Endodermal cell (in vitro differentiated cells): ENCODE results near the gene MYH4. TPM values are rescaled to one million over a fixed set of nuclear protein-coding genes. Genes with fewer than 3 reads are reported as not detected.

ENCODE experiments used
- DNase-seq: peaks from one replicate; pipeline ENCODE4 v3.0.0-alpha.2; 2017
- H3K27ac ChIP-seq: 2 replicates; pipeline ENCODE4 v1.5.1; 2013; ENCODE audit warnings: mild to moderate bottlenecking, low read depth, low read length, moderate library complexity
- H3K27me3 ChIP-seq: 2 replicates; pipeline ENCODE4 v1.6.1; 2013; ENCODE audit warnings: mild to moderate bottlenecking, low read length, moderate library complexity; ENCODE audit not compliant: insufficient read depth, control insufficient read depth, poor library complexity, severe bottlenecking
- H3K36me3 ChIP-seq: 2 replicates; pipeline ENCODE4 v1.7.0; 2013; ENCODE audit warnings: mild to moderate bottlenecking, low read length, moderate library complexity; ENCODE audit not compliant: control insufficient read depth, insufficient read depth
- H3K4me1 ChIP-seq: one replicate; pipeline ENCODE4 v1.7.0; 2013; ENCODE audit warnings: low read length; ENCODE audit not compliant: control insufficient read depth, insufficient read depth
- H3K4me3 ChIP-seq: 2 replicates; pipeline ENCODE4 v1.5.1; 2013; ENCODE audit warnings: mild to moderate bottlenecking, low read length, moderate library complexity
- H3K9ac ChIP-seq: 2 replicates; pipeline ENCODE4 v1.6.1; 2013; ENCODE audit warnings: mild to moderate bottlenecking, low read length, moderate library complexity; ENCODE audit not compliant: poor library complexity, severe bottlenecking; ENCODE audit errors: extremely low read depth
- H3K9me3 ChIP-seq: 2 replicates; pipeline ENCODE4 v1.6.1; 2013; ENCODE audit warnings: mild to moderate bottlenecking, low read length, moderate library complexity; ENCODE audit not compliant: control insufficient read depth
- H3K27ac Mint-ChIP-seq: 2 replicates; pipeline ENCODE4 v1.8.0; 2020; ENCODE audit warnings: mixed read lengths
- H3K27me3 Mint-ChIP-seq: 2 replicates; pipeline ENCODE4 v1.8.0; 2021; ENCODE audit warnings: mild to moderate bottlenecking, mixed read lengths; ENCODE audit not compliant: insufficient read depth
- H3K36me3 Mint-ChIP-seq: 2 replicates; pipeline ENCODE4 v1.8.0; 2020; ENCODE audit warnings: low read depth, mixed read lengths
- H3K4me1 Mint-ChIP-seq: 2 replicates; pipeline ENCODE4 v1.8.0; 2020; ENCODE audit warnings: mixed read lengths
- H3K4me3 Mint-ChIP-seq: 2 replicates; pipeline ENCODE4 v1.8.0; 2020; ENCODE audit warnings: mild to moderate bottlenecking, moderate library complexity, mixed read lengths
- H3K9me3 Mint-ChIP-seq: 2 replicates; pipeline ENCODE4 v1.8.0; 2020; ENCODE audit warnings: mild to moderate bottlenecking, mixed read lengths
- WGBS, 2 experiments: methylation state at CpG; one replicate each; pipeline versions ENCODE4 v1.1.5 to v1.1.7; 2013; ENCODE audit warnings: missing lambda C conversion rate in 2 of 2, mixed read lengths in 1 of 2; ENCODE audit not compliant: insufficient coverage in 1 of 2, insufficient read length in 1 of 2; 5-methylcytosine and 5-hydroxymethylcytosine counted together
- total RNA-seq, 2 donors: library from RNA; stranded (reverse); fragmentation: NEBNext Ultra II Directional in 1 of 2; extraction: Animal tissue kit (Norgen Biotek cat#: 25700) in 1 of 2; gene quantifications; 2 replicates in 1 of 2; 3 replicates in 1 of 2; pipeline ENCODE4 v1.2.1, GENCODE V29; 2021
- TF ChIP-seq, protein P1 (sequence below): fragments of 200-600 bp; sonication (generic); conservative IDR thresholded peaks from 2 replicates; pipeline ENCODE4 v1.5.0; 2021; ENCODE audit warnings: antibody characterized with exemption, mild to moderate bottlenecking

The MYH4 gene
- total RNA-seq, 2 donors from 2014 or later: not detected

DNA sequence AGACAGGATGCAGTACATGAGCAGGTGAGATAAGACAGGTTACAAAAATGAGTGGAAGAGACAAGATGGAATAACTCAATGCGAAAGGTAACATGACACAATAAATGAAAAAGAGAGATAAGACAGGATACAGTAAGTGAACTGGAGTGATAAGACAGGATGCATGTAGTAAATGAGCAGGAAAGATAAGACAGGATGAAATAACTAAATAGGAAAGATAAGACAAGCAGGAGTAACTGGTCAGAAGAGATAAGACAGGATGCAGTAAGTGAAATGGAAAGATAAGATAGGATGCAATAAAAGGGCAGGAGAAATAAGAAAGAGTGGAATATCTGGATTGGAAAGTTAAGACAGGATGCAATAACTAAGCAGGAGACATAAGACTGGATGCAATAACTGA lies 8.3 kb upstream of the MYH4 start:
- H3K27me3 ChIP-seq: no peaks in the 10 kb centered on the region
- H3K27ac Mint-ChIP-seq: no peak overlapping the region
- no peaks in the 10 kb centered on the region for H3K4me1 Mint-ChIP-seq
- WGBS, 2 experiments: 89% methylated on average over 1 of the region's 1 CpG
- H3K27me3 Mint-ChIP-seq: peaks cover 3% of the 10 kb centered on the region
- no peak overlapping the region for H3K4me3 ChIP-seq
- H3K4me1 ChIP-seq: no peaks in the 10 kb centered on the region
- peaks cover 16% of the 10 kb centered on the region for H3K9me3 Mint-ChIP-seq
- H3K9me3 ChIP-seq: peaks cover 14% of the 10 kb centered on the region
- no peaks in the 10 kb centered on the region for H3K36me3 ChIP-seq
- no peak overlapping the region for H3K27ac ChIP-seq
- peaks cover 2% of the 10 kb centered on the region for H3K36me3 Mint-ChIP-seq
- no peak overlapping the region for H3K9ac ChIP-seq
- TF ChIP-seq, protein P1, sequence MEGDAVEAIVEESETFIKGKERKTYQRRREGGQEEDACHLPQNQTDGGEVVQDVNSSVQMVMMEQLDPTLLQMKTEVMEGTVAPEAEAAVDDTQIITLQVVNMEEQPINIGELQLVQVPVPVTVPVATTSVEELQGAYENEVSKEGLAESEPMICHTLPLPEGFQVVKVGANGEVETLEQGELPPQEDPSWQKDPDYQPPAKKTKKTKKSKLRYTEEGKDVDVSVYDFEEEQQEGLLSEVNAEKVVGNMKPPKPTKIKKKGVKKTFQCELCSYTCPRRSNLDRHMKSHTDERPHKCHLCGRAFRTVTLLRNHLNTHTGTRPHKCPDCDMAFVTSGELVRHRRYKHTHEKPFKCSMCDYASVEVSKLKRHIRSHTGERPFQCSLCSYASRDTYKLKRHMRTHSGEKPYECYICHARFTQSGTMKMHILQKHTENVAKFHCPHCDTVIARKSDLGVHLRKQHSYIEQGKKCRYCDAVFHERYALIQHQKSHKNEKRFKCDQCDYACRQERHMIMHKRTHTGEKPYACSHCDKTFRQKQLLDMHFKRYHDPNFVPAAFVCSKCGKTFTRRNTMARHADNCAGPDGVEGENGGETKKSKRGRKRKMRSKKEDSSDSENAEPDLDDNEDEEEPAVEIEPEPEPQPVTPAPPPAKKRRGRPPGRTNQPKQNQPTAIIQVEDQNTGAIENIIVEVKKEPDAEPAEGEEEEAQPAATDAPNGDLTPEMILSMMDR: no peak
- DNase-seq: no peak
- no peak overlapping the region for H3K4me3 Mint-ChIP-seq

DNA sequence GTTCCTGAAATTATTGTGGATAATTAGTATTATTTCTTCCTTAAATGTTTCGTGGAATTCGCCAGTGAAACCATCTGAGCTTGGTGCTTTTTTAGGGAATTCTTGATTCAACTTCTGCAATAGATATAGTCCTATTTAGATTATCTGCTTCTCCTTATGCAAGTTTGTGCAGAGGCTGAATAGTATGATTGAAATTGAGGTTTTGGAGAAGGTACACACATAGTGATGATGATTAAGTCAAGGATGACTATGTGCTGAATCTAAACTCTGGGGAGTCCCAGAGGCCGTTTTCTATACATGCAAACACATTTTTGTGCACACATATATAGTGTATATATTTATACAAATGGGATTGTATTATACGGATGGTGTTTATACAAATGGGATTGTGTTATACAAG lies 5.2 kb upstream of the MYH4 start:
- 88 to 100% methylated on average over 2 to 3 of the region's 4 CpGs for WGBS, 2 experiments
- H3K9ac ChIP-seq: no peak overlapping the region
- no peak overlapping the region for H3K4me3 Mint-ChIP-seq
- H3K4me1 ChIP-seq: no peaks in the 10 kb centered on the region
- no peak overlapping the region for H3K27ac ChIP-seq
- H3K27me3 ChIP-seq: no peaks in the 10 kb centered on the region
- no peaks in the 10 kb centered on the region for H3K9me3 ChIP-seq
- H3K9me3 Mint-ChIP-seq: no peaks in the 10 kb centered on the region
- no peaks in the 10 kb centered on the region for H3K36me3 Mint-ChIP-seq
- no peaks in the 10 kb centered on the region for H3K4me1 Mint-ChIP-seq
- H3K27me3 Mint-ChIP-seq: no peaks in the 10 kb centered on the region
- DNase-seq: no peak
- no peak overlapping the region for H3K4me3 ChIP-seq
- H3K27ac Mint-ChIP-seq: no peak overlapping the region
- H3K36me3 ChIP-seq: no peaks in the 10 kb centered on the region
- TF ChIP-seq, protein P1: no peak

- Mint-ChIP-seq H3K9me3 (no peaks in the 10 kb centered on the region), H3K27ac (no peak overlapping the region), H3K4me3 (no peak overlapping the region), H3K27me3 (no peaks in the 10 kb centered on the region), H3K36me3 (no peaks in the 10 kb centered on the region), H3K4me1 (no peaks in the 10 kb centered on the region)
- Histone ChIP-seq H3K27me3 (no peaks in the 10 kb centered on the region), H3K9me3 (no peaks in the 10 kb centered on the region), H3K36me3 (no peaks in the 10 kb centered on the region), H3K9ac (no peak overlapping the region), H3K4me1 (no peaks in the 10 kb centered on the region), H3K27ac (no peak overlapping the region), H3K4me3 (no peak overlapping the region)
- 100% methylated on average over 1 of the region's 1 CpG; no CpG with 5 or more reads in 1 of the 2 experiments for WGBS, 2 experiments
- no peak for DNase-seq
- TF ChIP-seq, protein P1: no peak
Measured at GRCh38 chr17:10471858-10472257, 2.5 kb upstream of the MYH4 start.
